IMR-90 (cell line): ENCODE data around the gene TNRC6B. TPM values are rescaled to one million over a fixed set of nuclear protein-coding genes. Genes with fewer than 3 reads are reported as not detected.

Source experiments
- ATAC-seq: fragments of 200-7000 bp; cut with Tn5 transposase; 2 replicates; pipeline ENCODE4 v1.9.1; 2020; ENCODE audit warnings: low read depth, mild to moderate bottlenecking, moderate library complexity
- BruUV-seq: library from RNA; stranded (reverse); fragments of 400-500 nt; replicated peaks from 2 replicates; lab custom pipeline; 2021; lab: Mats Ljungman, UMichigan
- CTCF ChIA-PET: fragments of 300-600 bp; formaldehyde crosslinking; extraction: SDS; loops from one replicate; lab custom pipeline; 2021; ENCODE audit warnings: antibody characterized with exemption; lab: Yijun Ruan, JAX
- POLR2A ChIA-PET: fragments of 300-600 bp; sonication (Branson Sonifier 250); formaldehyde crosslinking; loops from one replicate; lab custom pipeline; 2022; ENCODE audit warnings: antibody characterized with exemption; ENCODE audit not compliant: unreplicated experiment; lab: Charles Lee
- DNase-seq: peaks from one replicate; pipeline ENCODE4 v3.0.0; 2013
- H2AFZ ChIP-seq: replicated peaks from 2 replicates; pipeline ENCODE3; 2013; ENCODE audit warnings: low read length, mild to moderate bottlenecking; ENCODE audit not compliant: poor library complexity
- H2AK5ac ChIP-seq: 2 replicates; pipeline ENCODE4 v1.6.1; 2013; ENCODE audit warnings: low read depth, low read length, inconsistent platforms
- H2AK9ac ChIP-seq: replicated peaks from 2 replicates; pipeline ENCODE3; 2013; ENCODE audit warnings: mild to moderate bottlenecking, low read depth, low read length, moderate library complexity; ENCODE audit not compliant: poor library complexity
- H2BK120ac ChIP-seq: 2 replicates; pipeline ENCODE4 v1.6.1; 2013; ENCODE audit warnings: low read depth, low read length, inconsistent platforms
- H2BK15ac ChIP-seq: 3 replicates; pipeline ENCODE4 v1.6.1; 2013; ENCODE audit warnings: low read depth, low read length, inconsistent platforms
- H2BK20ac ChIP-seq: 2 replicates; pipeline ENCODE4 v1.6.1; 2013; ENCODE audit warnings: low read depth, mild to moderate bottlenecking, inconsistent platforms, low read length, moderate library complexity
- H2BK5ac ChIP-seq: 2 replicates; pipeline ENCODE4 v1.6.1; 2013; ENCODE audit warnings: mild to moderate bottlenecking, low read depth, low read length, inconsistent platforms; ENCODE audit not compliant: poor library complexity, severe bottlenecking
- H3K14ac ChIP-seq: replicated peaks from 2 replicates; pipeline ENCODE4 v1.6.1; 2013; ENCODE audit warnings: low read depth, low read length, inconsistent platforms
- H3K18ac ChIP-seq: 2 replicates; pipeline ENCODE4 v1.6.1; 2013; ENCODE audit warnings: low read depth, low read length, control low read depth
- H3K23ac ChIP-seq: 2 replicates; pipeline ENCODE4 v1.6.1; 2013; ENCODE audit warnings: low read depth, low read length, inconsistent platforms
- H3K27ac ChIP-seq: 2 replicates; pipeline ENCODE4 v1.5.1; 2013; ENCODE audit warnings: mild to moderate bottlenecking, control low read depth, low read length; ENCODE audit not compliant: insufficient read depth
- H3K27me3 ChIP-seq: 2 replicates; pipeline ENCODE4 v1.6.1; 2013; ENCODE audit warnings: low read length; ENCODE audit not compliant: control insufficient read depth, insufficient read depth
- H3K36me3 ChIP-seq: 2 replicates; pipeline ENCODE4 v1.6.1; 2013; ENCODE audit warnings: low read length, mixed read lengths; ENCODE audit not compliant: control insufficient read depth, insufficient read depth
- H3K4ac ChIP-seq: 2 replicates; pipeline ENCODE4 v1.6.1; 2013; ENCODE audit warnings: low read depth, low read length, inconsistent platforms
- H3K4me1 ChIP-seq: 2 replicates; pipeline ENCODE4 v1.6.1; 2013; ENCODE audit warnings: low read length, mixed read lengths; ENCODE audit not compliant: control insufficient read depth, insufficient read depth
- H3K4me2 ChIP-seq: 2 replicates; pipeline ENCODE4 v1.6.1; 2013; ENCODE audit warnings: low read depth, mild to moderate bottlenecking, control low read depth, low read length, moderate library complexity
- H3K4me3 ChIP-seq: 2 replicates; pipeline ENCODE4 v1.5.1; 2013; ENCODE audit warnings: low read depth, mild to moderate bottlenecking, control low read depth, low read length, moderate library complexity; ENCODE audit not compliant: insufficient read depth
- H3K56ac ChIP-seq: 2 replicates; pipeline ENCODE4 v1.6.1; 2013; ENCODE audit warnings: low read length, inconsistent platforms; ENCODE audit not compliant: insufficient read depth; ENCODE audit errors: extremely low read depth
- H3K79me1 ChIP-seq, 2 experiments: 2 replicates each; pipeline ENCODE4 v1.6.1; 2013; ENCODE audit warnings: low read length in 2 of 2, inconsistent platforms in 1 of 2, low read depth in 1 of 2
- H3K9ac ChIP-seq: 2 replicates; pipeline ENCODE4 v1.6.1; 2013; ENCODE audit warnings: low read depth, low read length, control low read depth
- H3K9me1 ChIP-seq: 2 replicates; pipeline ENCODE4 v1.6.1; 2013; ENCODE audit warnings: low read length, inconsistent platforms; ENCODE audit not compliant: insufficient read depth
- H3K9me3 ChIP-seq: 2 replicates; pipeline ENCODE4 v1.6.1; 2013; ENCODE audit warnings: low read length; ENCODE audit not compliant: control insufficient read depth, insufficient read depth
- H4K20me1 ChIP-seq: 2 replicates; pipeline ENCODE4 v1.6.1; 2013; ENCODE audit warnings: low read length, inconsistent platforms; ENCODE audit not compliant: insufficient read depth
- H4K5ac ChIP-seq: 2 replicates; pipeline ENCODE4 v1.6.1; 2013; ENCODE audit warnings: mild to moderate bottlenecking, low read depth, low read length, control low read depth
- H4K8ac ChIP-seq, 2 experiments: 2 replicates each; pipeline ENCODE4 v1.6.1; 2013; ENCODE audit warnings: low read depth in 2 of 2, low read length in 2 of 2, control low read depth in 1 of 2, inconsistent platforms in 1 of 2
- H4K91ac ChIP-seq: 2 replicates; pipeline ENCODE4 v1.6.1; 2013; ENCODE audit warnings: low read depth, low read length, inconsistent platforms; ENCODE audit not compliant: insufficient read depth
- BHLHE40 ChIP-seq: fragments of 150-350 bp; IDR thresholded peaks from 2 replicates; pipeline ENCODE4 v1.6.1; 2016; ENCODE audit warnings: mild to moderate bottlenecking, low read depth, low read length
- CEBPB ChIP-seq: IDR thresholded peaks from 2 replicates; pipeline ENCODE4 v1.6.1; 2012; ENCODE audit warnings: low read depth, low read length, improper control_type of control experiment
- CHD1 ChIP-seq: IDR thresholded peaks from 2 replicates; pipeline ENCODE4 v1.6.1; 2012; ENCODE audit warnings: low read depth, low read length, improper control_type of control experiment
- FOS ChIP-seq: fragments of 150-350 bp; IDR thresholded peaks from 2 replicates; pipeline ENCODE4 v1.6.1; 2016; ENCODE audit warnings: low read depth, low read length
- MAFK ChIP-seq: IDR thresholded peaks from 2 replicates; pipeline ENCODE4 v1.6.1; 2012; ENCODE audit warnings: low read depth, low read length, improper control_type of control experiment
- MAZ ChIP-seq: IDR thresholded peaks from 2 replicates; pipeline ENCODE4 v1.6.1; 2012; ENCODE audit warnings: low read depth, mild to moderate bottlenecking, low read length, improper control_type of control experiment, moderate library complexity, borderline replicate concordance
- MXI1 ChIP-seq: IDR thresholded peaks from 2 replicates; pipeline ENCODE4 v1.6.1; 2012; ENCODE audit warnings: low read depth, mild to moderate bottlenecking, low read length, moderate library complexity, borderline replicate concordance
- NFE2L2 ChIP-seq: fragments of 150-350 bp; IDR thresholded peaks from 2 replicates; pipeline ENCODE4 v1.6.1; 2016; ENCODE audit warnings: low read depth, mild to moderate bottlenecking, low read length
- POLR2A ChIP-seq: IDR thresholded peaks from 2 replicates; pipeline ENCODE4 v1.6.1; 2012; ENCODE audit warnings: mild to moderate bottlenecking, low read depth, low read length
- RAD21 ChIP-seq: IDR thresholded peaks from 2 replicates; pipeline ENCODE4 v1.6.1; 2012; ENCODE audit warnings: low read length, improper control_type of control experiment
- RCOR1 ChIP-seq: IDR thresholded peaks from 2 replicates; pipeline ENCODE4 v1.6.1; 2012; ENCODE audit warnings: mild to moderate bottlenecking, low read length, improper control_type of control experiment; ENCODE audit not compliant: insufficient replicate concordance
- RFX5 ChIP-seq: IDR thresholded peaks from 2 replicates; pipeline ENCODE4 v1.8.0; 2012; ENCODE audit warnings: low read depth, mild to moderate bottlenecking, low read length, moderate library complexity
- SMC3 ChIP-seq: fragments of 150-350 bp; IDR thresholded peaks from 2 replicates; pipeline ENCODE4 v1.6.1; 2016; ENCODE audit warnings: low read depth, mild to moderate bottlenecking, antibody characterized with exemption, low read length, moderate library complexity
- USF2 ChIP-seq: fragments of 150-350 bp; IDR thresholded peaks from 2 replicates; pipeline ENCODE4 v1.6.1; 2017; ENCODE audit warnings: mild to moderate bottlenecking, antibody characterized with exemption, low read length, low read depth
- WGBS, 2 experiments: methylation state at CpG; one replicate each; pipeline versions ENCODE4 v1.1.5 to v1.1.7; 2013; ENCODE audit warnings: missing lambda C conversion rate in 2 of 2; ENCODE audit not compliant: insufficient read length in 1 of 2; ENCODE audit errors: extremely low coverage in 2 of 2; 5-methylcytosine and 5-hydroxymethylcytosine counted together
- dilution Hi-C: fragments of 300-500 bp; cut with HindIII; formaldehyde crosslinking; loops from one replicate; pipeline ENCODE4 v1.14.3; 2018; ENCODE audit warnings: low sequenced_read_pairs; ENCODE audit not compliant: unreplicated experiment
- in situ Hi-C: fragments of 300-500 bp; cut with MboI; formaldehyde crosslinking; loops from 3 replicates; pipeline ENCODE4 v1.14.3; 2019; ENCODE audit warnings: low sequenced_read_pairs, inconsistent platforms, mixed read lengths
- intact Hi-C: fragments of 100-400 bp; cut with micrococcal nuclease; formaldehyde crosslinking; loops from 2 replicates; pipeline ENCODE4 v1.10.0; 2022
- polyA plus RNA-seq, 3 experiments: library from polyadenylated mRNA; depleted of rRNA; stranded (reverse); fragments of >200 nt; gene quantifications; 2 replicates each; pipeline ENCODE4 v1.2.3, GENCODE V29; 2012; ENCODE audit warnings: low replicate concordance in 1 of 3
- total RNA-seq: library from RNA; depleted of rRNA; stranded (reverse); fragments of >200 nt; gene quantifications from 2 replicates; pipeline ENCODE4 v1.2.3, GENCODE V29; 2012
- TF ChIP-seq, protein P1 (sequence below): fragments of 150-350 bp; IDR thresholded peaks from 2 replicates; pipeline ENCODE4 v1.6.1; 2016; ENCODE audit warnings: low read depth, mild to moderate bottlenecking, low read length, moderate library complexity, borderline replicate concordance
- TF ChIP-seq, protein P2 (sequence below): conservative IDR thresholded peaks from 2 replicates; pipeline ENCODE4 v1.5.1; 2012; ENCODE audit warnings: mild to moderate bottlenecking, low read depth, low read length, improper control_type of control experiment

TNRC6B gene
- total and polyA plus RNA-seq, 2 of the 4 experiments (the other 2 are of a cell fraction): 3.9 to 17.0 TPM

GRCh38 chr22:40156001-40156516, 21.7 kb upstream of the TNRC6B start:
- ChIA-PET CTCF (no interaction called here), POLR2A (no interaction called here)
- H2AK5ac ChIP-seq: no peak overlapping the region
- H2AFZ ChIP-seq: no peak overlapping the region
- in situ Hi-C loops: no loop called here
- no peak overlapping the region for H4K8ac ChIP-seq
- H3K9ac ChIP-seq: no peak overlapping the region
- no peak overlapping the region for H3K27ac ChIP-seq
- H4K91ac ChIP-seq: no peak overlapping the region
- no peak overlapping the region for H3K56ac ChIP-seq
- BruUV-seq: no TSS peak
- intact Hi-C loops: no loop called here
- WGBS, 2 experiments: 7% methylated on average over 2 of the region's 7 CpGs; no CpG with 5 or more reads in 1 of the 2 experiments
- peaks cover 4% of the 10 kb centered on the region; the same call in 1 of the 2 replicates for H4K20me1 ChIP-seq
- peak; percentile 91 for ATAC-seq
- H3K4me1 ChIP-seq: peaks cover 3% of the 10 kb centered on the region
- H3K18ac ChIP-seq: no peak overlapping the region
- no peak overlapping the region for H2BK5ac ChIP-seq
- no peak overlapping the region for H3K14ac ChIP-seq
- no peak overlapping the region for H3K23ac ChIP-seq
- no peaks in the 10 kb centered on the region for H3K27me3 ChIP-seq
- no peaks in the 10 kb centered on the region for H3K9me3 ChIP-seq
- TF ChIP-seq, protein P1, sequence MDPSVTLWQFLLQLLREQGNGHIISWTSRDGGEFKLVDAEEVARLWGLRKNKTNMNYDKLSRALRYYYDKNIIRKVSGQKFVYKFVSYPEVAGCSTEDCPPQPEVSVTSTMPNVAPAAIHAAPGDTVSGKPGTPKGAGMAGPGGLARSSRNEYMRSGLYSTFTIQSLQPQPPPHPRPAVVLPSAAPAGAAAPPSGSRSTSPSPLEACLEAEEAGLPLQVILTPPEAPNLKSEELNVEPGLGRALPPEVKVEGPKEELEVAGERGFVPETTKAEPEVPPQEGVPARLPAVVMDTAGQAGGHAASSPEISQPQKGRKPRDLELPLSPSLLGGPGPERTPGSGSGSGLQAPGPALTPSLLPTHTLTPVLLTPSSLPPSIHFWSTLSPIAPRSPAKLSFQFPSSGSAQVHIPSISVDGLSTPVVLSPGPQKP: no peak
- TF ChIP-seq RCOR1: no peak
- peak; percentile 23; the same call in 1 of the 2 replicates for TF ChIP-seq MAFK
- no peak for TF ChIP-seq USF2
- TF ChIP-seq NFE2L2: no peak
- TF ChIP-seq MAZ: no peak
- TF ChIP-seq, protein P2, sequence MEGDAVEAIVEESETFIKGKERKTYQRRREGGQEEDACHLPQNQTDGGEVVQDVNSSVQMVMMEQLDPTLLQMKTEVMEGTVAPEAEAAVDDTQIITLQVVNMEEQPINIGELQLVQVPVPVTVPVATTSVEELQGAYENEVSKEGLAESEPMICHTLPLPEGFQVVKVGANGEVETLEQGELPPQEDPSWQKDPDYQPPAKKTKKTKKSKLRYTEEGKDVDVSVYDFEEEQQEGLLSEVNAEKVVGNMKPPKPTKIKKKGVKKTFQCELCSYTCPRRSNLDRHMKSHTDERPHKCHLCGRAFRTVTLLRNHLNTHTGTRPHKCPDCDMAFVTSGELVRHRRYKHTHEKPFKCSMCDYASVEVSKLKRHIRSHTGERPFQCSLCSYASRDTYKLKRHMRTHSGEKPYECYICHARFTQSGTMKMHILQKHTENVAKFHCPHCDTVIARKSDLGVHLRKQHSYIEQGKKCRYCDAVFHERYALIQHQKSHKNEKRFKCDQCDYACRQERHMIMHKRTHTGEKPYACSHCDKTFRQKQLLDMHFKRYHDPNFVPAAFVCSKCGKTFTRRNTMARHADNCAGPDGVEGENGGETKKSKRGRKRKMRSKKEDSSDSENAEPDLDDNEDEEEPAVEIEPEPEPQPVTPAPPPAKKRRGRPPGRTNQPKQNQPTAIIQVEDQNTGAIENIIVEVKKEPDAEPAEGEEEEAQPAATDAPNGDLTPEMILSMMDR: peak; percentile 15; the same call in 1 of the 2 replicates
- peak; percentile 15; the same call in 1 of the 2 replicates for TF ChIP-seq RAD21
- no peak for TF ChIP-seq POLR2A
- TF ChIP-seq BHLHE40: 0 out of 2 replicates have a peak, but pooled peaks have one; percentile 27
- no peak for TF ChIP-seq RFX5
- TF ChIP-seq FOS: peak; percentile 94
- TF ChIP-seq SMC3: peak; percentile 19; the same call in 1 of the 2 replicates
- peak; percentile 74 for TF ChIP-seq CEBPB
- no peak for TF ChIP-seq CHD1
- TF ChIP-seq MXI1: no peak
- H2AK9ac ChIP-seq: no peak overlapping the region
- DNase-seq: peak; percentile 85
- H2BK120ac ChIP-seq: no peak overlapping the region
- H3K4me2 ChIP-seq: peak overlapping the region; percentile 54
- no peak overlapping the region for H3K4ac ChIP-seq
- H3K4me3 ChIP-seq: no peak overlapping the region
- no peak overlapping the region for H2BK15ac ChIP-seq
- H3K9me1 ChIP-seq: no peaks in the 10 kb centered on the region
- H4K5ac ChIP-seq: no peak overlapping the region
- dilution Hi-C loops: no loop called here
- no peaks in the 10 kb centered on the region for H3K36me3 ChIP-seq
- no peak overlapping the region for H2BK20ac ChIP-seq
- H3K79me1 ChIP-seq: no peaks in the 10 kb centered on the region; a peak in 1 of 4 replicates
